Panc1 (cell line): Measurements from ENCODE around the gene GIGYF1. TPM values are rescaled to one million over a fixed set of nuclear protein-coding genes. Genes with fewer than 3 reads are reported as not detected.
"Not testable (repeated sequence)": the region's sequence is repeated elsewhere in the genome, so short reads cannot be mapped to it uniquely, and the experiment has no call there.

Source experiments
- ATAC-seq: fragments of 200-7000 bp; cut with Tn5 transposase; 2 replicates; pipeline ENCODE4 v1.9.1; 2020; ENCODE audit warnings: mild to moderate bottlenecking, moderate library complexity
- BruUV-seq: library from RNA; stranded (reverse); fragments of 400-500 nt; replicated peaks from 2 replicates; lab custom pipeline; 2021; lab: Mats Ljungman, UMichigan
- CTCF ChIA-PET: fragments of 300-600 bp; sonication (Branson Sonifier 250); formaldehyde crosslinking; loops from one replicate; lab custom pipeline; 2022; ENCODE audit warnings: antibody characterized with exemption; lab: Charles Lee
- POLR2A ChIA-PET: fragments of 300-600 bp; sonication (Branson Sonifier 250); formaldehyde crosslinking; loops from one replicate; lab custom pipeline; 2022; ENCODE audit warnings: antibody characterized with exemption; lab: Charles Lee
- DNase-seq: peaks from one replicate; pipeline ENCODE4 v3.0.0-alpha.2; 2010; ENCODE audit warnings: low read depth, low spot score
- H3K27ac ChIP-seq: 2 replicates; pipeline ENCODE4 v1.5.1; 2011; ENCODE audit warnings: mild to moderate bottlenecking, low read length, inconsistent platforms
- H3K27me3 ChIP-seq: fragments of 200-500 bp; sonication (Bioruptor generic); 2 replicates; pipeline ENCODE4 v1.6.0; 2014; ENCODE audit warnings: low read length, inconsistent platforms; ENCODE audit not compliant: control insufficient read depth, insufficient read depth
- H3K36me3 ChIP-seq: fragments of 200-500 bp; sonication (Bioruptor generic); 2 replicates; pipeline ENCODE4 v1.5.1; 2014; ENCODE audit warnings: inconsistent platforms, mild to moderate bottlenecking, low read length, moderate library complexity; ENCODE audit not compliant: control insufficient read depth, insufficient read depth
- H3K4me1 ChIP-seq: 2 replicates; pipeline ENCODE4 v1.5.1; 2011; ENCODE audit warnings: inconsistent platforms, mild to moderate bottlenecking, low read length, moderate library complexity; ENCODE audit not compliant: control insufficient read depth, insufficient read depth
- H3K4me3 ChIP-seq, 2 experiments: 2 replicates each; pipeline ENCODE4 v1.5.1; 2011 to 2012; ENCODE audit warnings: low read depth in 2 of 2, low read length in 2 of 2, mild to moderate bottlenecking in 2 of 2, inconsistent platforms in 1 of 2, moderate library complexity in 1 of 2
- H3K9me3 ChIP-seq: fragments of 200-500 bp; sonication (Bioruptor generic); 2 replicates; pipeline ENCODE4 v1.5.1; 2014; ENCODE audit warnings: low read depth, mild to moderate bottlenecking, inconsistent platforms, low read length, moderate library complexity; ENCODE audit not compliant: control insufficient read depth, insufficient read depth
- CTCF ChIP-seq: fragments of 450-650 bp; IDR thresholded peaks from 2 replicates; pipeline ENCODE4 v1.5.1; 2017; ENCODE audit warnings: mild to moderate bottlenecking
- POLR2AphosphoS5 ChIP-seq: IDR thresholded peaks from 2 replicates; pipeline ENCODE4 v1.6.1; 2012; ENCODE audit warnings: mild to moderate bottlenecking, low read depth, low read length, moderate library complexity
- REST ChIP-seq, 2 experiments: IDR thresholded peaks; 2 replicates each; pipeline ENCODE4 v1.6.1; 2011 to 2012; ENCODE audit warnings: low read depth in 2 of 2, control low read depth in 1 of 2, low read length in 1 of 2, mild to moderate bottlenecking in 1 of 2, moderate library complexity in 1 of 2; ENCODE audit not compliant: insufficient read depth in 1 of 2
- SIN3A ChIP-seq: IDR thresholded peaks from 2 replicates; pipeline ENCODE4 v1.6.1; 2012; ENCODE audit warnings: low read depth, mild to moderate bottlenecking, low read length, moderate library complexity, borderline replicate concordance; ENCODE audit not compliant: insufficient read depth
- TCF7L2 ChIP-seq: IDR thresholded peaks from 2 replicates; pipeline ENCODE4 v1.6.1; 2011; ENCODE audit warnings: mild to moderate bottlenecking, low read depth, low read length, inconsistent platforms
- in situ Hi-C: cut with HindIII; loops from 2 replicates; pipeline ENCODE4 v1.10.0; 2016; ENCODE audit warnings: low sequenced_read_pairs, low pct_unique_long_range_greater_than_20kb
- intact Hi-C: fragments of 100-400 bp; cut with micrococcal nuclease; formaldehyde crosslinking; loops from one replicate; pipeline ENCODE4 v1.10.0; 2022; ENCODE audit not compliant: unreplicated experiment
- total RNA-seq: library from RNA; stranded (reverse); gene quantifications from one replicate; pipeline ENCODE4 v1.2.1, GENCODE V29; 2021; ENCODE audit not compliant: unreplicated experiment

The GIGYF1 gene
- total RNA-seq, 1 experiment from 2014 or later: 52.6 TPM

GRCh38 chr7:100705753-100706671 is 12.0 kb upstream of the GIGYF1 start, which contains the start of gene POP7:
TSS of gene POP7 (plus strand) at chr7:100706121. CDS start at chr7:100706831, 710 bp downstream.
- ATAC-seq (peak; percentile 98), DNase-seq (peak; percentile 92)
- no peaks in the 10 kb centered on the region for H3K36me3 ChIP-seq
- TSS peak; percentile 98 for BruUV-seq
- H3K9me3 ChIP-seq: no peaks in the 10 kb centered on the region
- TF ChIP-seq CTCF (no peak), REST (IDR thresholded peaks at IDR 0.05; ENCODE audit: insufficient read depth in 1 of 2, low read depth in 2 of 2, low read length in 1 of 2) (no peak), TCF7L2 (no peak), POLR2AphosphoS5 (peak; percentile 69)
- H3K27me3 ChIP-seq: no peaks in the 10 kb centered on the region
- H3K4me3 ChIP-seq: peak within 1 kb of the TSS; percentile 83 to 86
- intact Hi-C loops (loop anchor here (1.0 kb wide), 1 partner anchor 146 kb away; the partner anchor contains the start of gene SLC12A9), in situ Hi-C loops (loop anchor here (25.0 kb wide), 1 partner anchor 131 kb away; the partner anchor contains the start of gene EPHB4)
- H3K4me1 ChIP-seq: peaks cover 13% of the 10 kb centered on the region; the same call in 1 of the 2 replicates
- peak within 1 kb of the TSS; percentile 84 for H3K27ac ChIP-seq
- POLR2A ChIA-PET: interaction anchor here (0.5 to 0.6 kb wide), 2 partner anchors 11 to 258 kb away, joined by 6 to 7 read pairs; no protein-coding TSS in a partner anchor
- CTCF ChIA-PET: interaction anchor here (0.6 to 1.9 kb wide), 11 partner anchors 10 to 184 kb away, joined by 3 to 23 read pairs (median 6); partner anchors contain the start of genes EPHB4, EPO, SLC12A9 and UFSP1

GRCh38 chr7:100705320-100705752 is 11.3 kb upstream of the GIGYF1 start:
- H3K27ac ChIP-seq: peak overlapping the region; percentile 84
- POLR2A ChIA-PET: interaction anchor here (0.6 kb wide), 1 partner anchor 257 kb away, joined by 6 read pairs; no protein-coding TSS in a partner anchor
- intact Hi-C loops (loop anchor here (1.0 kb wide), 1 partner anchor 147 kb away; the partner anchor contains the start of gene SLC12A9), in situ Hi-C loops (loop anchor here (25.0 kb wide), 1 partner anchor 132 kb away; the partner anchor contains the start of gene EPHB4)
- H3K36me3 ChIP-seq: no peaks in the 10 kb centered on the region
- H3K4me1 ChIP-seq: peaks cover 13% of the 10 kb centered on the region; the same call in 1 of the 2 replicates
- H3K27me3 ChIP-seq: no peaks in the 10 kb centered on the region
- CTCF ChIA-PET: interaction anchor here (0.6 to 1.9 kb wide), 12 partner anchors 9 to 236 kb away, joined by 3 to 23 read pairs (median 6); partner anchors contain the start of genes EPHB4, EPO, SLC12A9 and UFSP1
- peak overlapping the region; percentile 83 to 86 for H3K4me3 ChIP-seq
- TSS peak; percentile 96 for BruUV-seq
- no peaks in the 10 kb centered on the region for H3K9me3 ChIP-seq
- TF ChIP-seq TCF7L2 (no peak), POLR2AphosphoS5 (no peak), CTCF (peak; percentile 96), SIN3A (no peak)
- ATAC-seq (peak; percentile 84), DNase-seq (no peak)

- intact Hi-C loops, POLR2A ChIA-PET, H3K4me1 ChIP-seq, CTCF ChIA-PET, H3K27ac ChIP-seq, H3K4me3 ChIP-seq, ATAC-seq, DNase-seq, H3K27me3 ChIP-seq, BruUV-seq, H3K36me3 ChIP-seq, H3K9me3 ChIP-seq: not testable (repeated sequence)
- in situ Hi-C loops: loop anchor here (25.0 kb wide), 1 partner anchor 136 kb away; the partner anchor contains the start of gene EPHB4
Measured at GRCh38 chr7:100701089-100701488, 7.0 kb upstream of the GIGYF1 start.
